Mesothelial cell of epicardium (in vitro differentiated cells): Measurements from ENCODE around the gene PLEKHN1. TPM values are rescaled to one million over a fixed set of nuclear protein-coding genes. Genes with fewer than 3 reads are reported as not detected.
A peak's percentile ranks its signal among the peaks of the same experiment; 100 is the strongest.

Experiments
- DNase-seq, 2 experiments: peaks; one replicate each; pipeline ENCODE4 v3.0.0; 2021; ENCODE audit warnings: low spot score in 2 of 2; ENCODE audit not compliant: unreplicated experiment in 2 of 2
- H3K27ac Mint-ChIP-seq: 2 replicates; pipeline ENCODE4 v1.8.0; 2021; ENCODE audit warnings: mixed read lengths
- H3K27me3 Mint-ChIP-seq: 2 replicates; pipeline ENCODE4 v1.8.0; 2021; ENCODE audit warnings: low read depth, mixed read lengths
- H3K36me3 Mint-ChIP-seq: 2 replicates; pipeline ENCODE4 v1.8.0; 2021; ENCODE audit warnings: mixed read lengths
- H3K4me1 Mint-ChIP-seq: 2 replicates; pipeline ENCODE4 v1.8.0; 2021; ENCODE audit warnings: mixed read lengths
- H3K4me3 Mint-ChIP-seq: 2 replicates; pipeline ENCODE4 v1.8.0; 2021; ENCODE audit warnings: mild to moderate bottlenecking, moderate library complexity, mixed read lengths
- H3K9me3 Mint-ChIP-seq: 2 replicates; pipeline ENCODE4 v1.8.0; 2021; ENCODE audit warnings: mixed read lengths
- CTCF ChIP-seq: fragments of 200-600 bp; sonication (generic); IDR thresholded peaks from one replicate; pipeline ENCODE4 v1.5.0; 2021; ENCODE audit warnings: antibody characterized with exemption; ENCODE audit not compliant: unreplicated experiment
- total RNA-seq: library from RNA; stranded (reverse); gene quantifications from 3 replicates; pipeline ENCODE4 v1.2.1, GENCODE V29; 2021

PLEKHN1 gene
- total RNA-seq, 1 donor from 2014 or later = 34.4 TPM

GRCh38 chr1:959731-960362, 6.4 kb upstream of the PLEKHN1 start:
- peak overlapping the region; percentile 85 for H3K4me3 Mint-ChIP-seq
- no peak for TF ChIP-seq CTCF
- H3K27me3 Mint-ChIP-seq = no peaks in the 10 kb centered on the region
- no peak overlapping the region for H3K27ac Mint-ChIP-seq
- peaks cover 12% of the 10 kb centered on the region for H3K36me3 Mint-ChIP-seq
- no peaks in the 10 kb centered on the region for H3K9me3 Mint-ChIP-seq
- H3K4me1 Mint-ChIP-seq = peaks cover 11% of the 10 kb centered on the region
- DNase-seq = no peak

GRCh38 chr1:960363-961131, 5.7 kb upstream of the PLEKHN1 start, which contains the start of gene KLHL17:
Gene KLHL17, plus strand, starts transcription at chr1:960584. Its CDS starts 110 bp downstream, at chr1:960694.
- Mint-ChIP-seq H3K27ac (no peak within 1 kb of the TSS), H3K27me3 (no peaks in the 10 kb centered on the region), H3K4me3 (peak within 1 kb of the TSS; percentile 85), H3K4me1 (peaks cover 11% of the 10 kb centered on the region), H3K9me3 (no peaks in the 10 kb centered on the region), H3K36me3 (peaks cover 6% of the 10 kb centered on the region)
- no peak for TF ChIP-seq CTCF
- DNase-seq = peak in 1 of 2 experiments; percentile 75

- peak overlapping the region; percentile 58 for H3K4me3 Mint-ChIP-seq
These were observed 5.1 kb upstream of the PLEKHN1 start for GRCh38 chr1:961132-961669.

GRCh38 chr1:962381-963300, 3.6 kb upstream of the PLEKHN1 start:
- TF ChIP-seq CTCF = no peak
- Mint-ChIP-seq H3K27me3 (no peaks in the 10 kb centered on the region), H3K9me3 (no peaks in the 10 kb centered on the region), H3K27ac (no peak overlapping the region), H3K4me1 (peaks cover 8% of the 10 kb centered on the region), H3K4me3 (peak overlapping the region; percentile 55), H3K36me3 (peaks cover 2% of the 10 kb centered on the region)
- DNase-seq = no peak

More at GRCh38 chr1:961132-961669, 5.1 kb upstream of the PLEKHN1 start:
- no peak for DNase-seq
- Mint-ChIP-seq H3K4me1 (peaks cover 11% of the 10 kb centered on the region), H3K36me3 (peaks cover 6% of the 10 kb centered on the region), H3K27me3 (no peaks in the 10 kb centered on the region), H3K27ac (no peak overlapping the region), H3K9me3 (no peaks in the 10 kb centered on the region)
- TF ChIP-seq CTCF = no peak

- H3K27me3 Mint-ChIP-seq = peaks cover 3% of the 10 kb centered on the region
- TF ChIP-seq CTCF = no peak
- peaks cover 2% of the 10 kb centered on the region for H3K36me3 Mint-ChIP-seq
- DNase-seq = no peak
- H3K27ac Mint-ChIP-seq = no peak overlapping the region
- peak overlapping the region; percentile 36 for H3K4me3 Mint-ChIP-seq
- no peaks in the 10 kb centered on the region for H3K9me3 Mint-ChIP-seq
- peaks cover 3% of the 10 kb centered on the region for H3K4me1 Mint-ChIP-seq
These were observed 3.0 kb upstream of the PLEKHN1 start for GRCh38 chr1:963301-963651.
